ENCODE data around the gene CAMTA1. TPM values are rescaled to one million over a fixed set of nuclear protein-coding genes. Genes with fewer than 3 reads are reported as not detected.

Gene CAMTA1
- total RNA-seq, 4 donors from 2014 or later: 45.3 to 68.9 (median 62.0) TPM

DNA sequence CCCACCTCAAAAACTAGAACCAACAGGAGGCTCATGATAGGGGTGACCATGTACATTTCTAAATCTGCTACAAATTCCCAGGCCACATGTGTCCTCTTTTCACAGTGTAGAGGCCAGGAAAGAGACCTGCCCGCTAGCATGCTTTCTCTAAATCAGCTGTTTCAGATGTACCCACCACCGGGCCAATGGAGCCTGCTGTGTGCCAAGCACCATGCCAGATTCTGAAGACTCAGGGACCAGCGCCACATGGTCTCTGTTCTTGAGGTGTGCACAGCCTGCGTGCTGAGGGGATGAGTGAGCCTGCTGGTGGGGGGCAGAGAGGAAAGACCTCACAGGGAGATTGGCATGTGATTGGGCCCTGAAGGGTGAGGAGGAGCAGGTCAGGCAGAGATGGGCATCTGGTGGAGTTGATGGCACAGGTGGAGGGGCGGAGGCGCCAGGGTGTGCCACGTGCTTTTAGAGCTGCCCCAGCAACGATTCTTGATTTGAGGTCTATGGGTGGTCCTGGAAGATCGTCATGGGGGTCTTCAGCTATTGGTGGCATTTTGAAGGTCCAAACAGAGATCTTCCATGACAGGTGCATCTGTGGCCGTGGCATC is 500.7 kb downstream of the CAMTA1 start:
- DNase-seq (ENCODE audit: low spot score) (no peak), ATAC-seq (ENCODE audit: low FRiP score) (no peak)
- TF ChIP-seq, protein P1, sequence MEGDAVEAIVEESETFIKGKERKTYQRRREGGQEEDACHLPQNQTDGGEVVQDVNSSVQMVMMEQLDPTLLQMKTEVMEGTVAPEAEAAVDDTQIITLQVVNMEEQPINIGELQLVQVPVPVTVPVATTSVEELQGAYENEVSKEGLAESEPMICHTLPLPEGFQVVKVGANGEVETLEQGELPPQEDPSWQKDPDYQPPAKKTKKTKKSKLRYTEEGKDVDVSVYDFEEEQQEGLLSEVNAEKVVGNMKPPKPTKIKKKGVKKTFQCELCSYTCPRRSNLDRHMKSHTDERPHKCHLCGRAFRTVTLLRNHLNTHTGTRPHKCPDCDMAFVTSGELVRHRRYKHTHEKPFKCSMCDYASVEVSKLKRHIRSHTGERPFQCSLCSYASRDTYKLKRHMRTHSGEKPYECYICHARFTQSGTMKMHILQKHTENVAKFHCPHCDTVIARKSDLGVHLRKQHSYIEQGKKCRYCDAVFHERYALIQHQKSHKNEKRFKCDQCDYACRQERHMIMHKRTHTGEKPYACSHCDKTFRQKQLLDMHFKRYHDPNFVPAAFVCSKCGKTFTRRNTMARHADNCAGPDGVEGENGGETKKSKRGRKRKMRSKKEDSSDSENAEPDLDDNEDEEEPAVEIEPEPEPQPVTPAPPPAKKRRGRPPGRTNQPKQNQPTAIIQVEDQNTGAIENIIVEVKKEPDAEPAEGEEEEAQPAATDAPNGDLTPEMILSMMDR (IDR thresholded peaks at IDR 0.05): no peak

DNA sequence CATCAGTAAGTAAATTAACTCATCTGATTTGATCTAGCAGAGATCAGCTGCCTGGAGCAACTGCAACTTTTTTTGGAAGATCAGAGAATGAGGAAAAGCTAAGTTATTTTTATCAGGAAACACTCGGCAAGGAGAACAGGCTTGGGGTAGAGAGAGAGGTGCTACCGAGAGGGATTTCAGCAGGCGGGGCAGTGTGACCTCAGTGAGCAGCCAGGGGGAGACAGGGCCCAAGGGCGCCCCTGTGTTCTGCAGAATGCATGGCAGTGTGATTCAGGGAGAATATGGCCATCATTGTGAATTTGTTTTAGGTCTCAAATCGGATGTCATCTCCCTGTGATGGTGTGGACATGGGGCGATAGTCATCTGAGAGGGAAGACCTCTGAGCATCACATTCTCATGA is 501.8 kb downstream of the CAMTA1 start:
- TF ChIP-seq, protein P1 (IDR thresholded peaks at IDR 0.05): no peak
- DNase-seq (ENCODE audit: low spot score) (no peak), ATAC-seq (ENCODE audit: low FRiP score) (no peak)

DNA sequence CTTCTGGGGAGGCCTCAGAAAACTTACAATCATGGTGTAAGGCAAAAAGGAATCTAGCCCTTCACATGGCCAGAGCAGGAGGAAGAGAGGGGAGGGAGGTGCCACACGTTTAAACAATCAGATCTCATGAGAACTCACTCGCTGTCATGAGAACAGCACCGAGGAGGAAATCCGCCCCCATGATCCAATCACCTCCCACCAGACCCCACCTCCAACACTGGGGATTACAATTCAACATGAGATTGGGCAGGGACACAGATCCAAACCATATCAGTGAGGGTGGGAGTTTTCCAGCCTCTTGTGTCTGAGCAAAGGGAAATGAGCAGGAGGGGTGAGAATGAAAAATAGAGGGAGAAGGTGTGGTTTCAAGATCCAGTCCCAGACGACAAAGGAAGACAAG is 503.7 kb downstream of the CAMTA1 start:
- DNase-seq (ENCODE audit: low spot score) (no peak), ATAC-seq (ENCODE audit: low FRiP score) (no peak)
- TF ChIP-seq, protein P1 (IDR thresholded peaks at IDR 0.05): no peak

DNA sequence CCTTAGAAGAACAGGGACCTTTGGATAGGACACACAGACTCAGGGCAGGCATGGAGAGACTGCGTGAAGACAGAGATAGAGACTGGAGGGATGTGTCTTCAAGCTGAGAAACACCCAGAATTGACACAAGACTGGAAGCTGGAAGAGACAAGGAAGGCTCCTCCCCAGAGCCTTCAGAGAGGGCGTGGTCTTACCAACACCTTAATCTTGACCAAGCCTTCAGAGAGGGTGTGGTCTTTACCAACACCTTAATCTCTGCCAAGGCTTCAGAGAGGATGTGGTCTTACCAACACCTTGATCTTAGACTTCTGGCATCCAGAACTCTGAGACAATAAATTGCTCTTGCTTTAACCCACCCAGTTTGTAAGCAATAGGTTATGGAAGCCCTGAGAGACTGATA is 504.4 kb downstream of the CAMTA1 start:
- no peak for DNase-seq (ENCODE audit: low spot score)
- no peak for ATAC-seq (ENCODE audit: low FRiP score)
- TF ChIP-seq, protein P1 (IDR thresholded peaks at IDR 0.05): no peak

DNA sequence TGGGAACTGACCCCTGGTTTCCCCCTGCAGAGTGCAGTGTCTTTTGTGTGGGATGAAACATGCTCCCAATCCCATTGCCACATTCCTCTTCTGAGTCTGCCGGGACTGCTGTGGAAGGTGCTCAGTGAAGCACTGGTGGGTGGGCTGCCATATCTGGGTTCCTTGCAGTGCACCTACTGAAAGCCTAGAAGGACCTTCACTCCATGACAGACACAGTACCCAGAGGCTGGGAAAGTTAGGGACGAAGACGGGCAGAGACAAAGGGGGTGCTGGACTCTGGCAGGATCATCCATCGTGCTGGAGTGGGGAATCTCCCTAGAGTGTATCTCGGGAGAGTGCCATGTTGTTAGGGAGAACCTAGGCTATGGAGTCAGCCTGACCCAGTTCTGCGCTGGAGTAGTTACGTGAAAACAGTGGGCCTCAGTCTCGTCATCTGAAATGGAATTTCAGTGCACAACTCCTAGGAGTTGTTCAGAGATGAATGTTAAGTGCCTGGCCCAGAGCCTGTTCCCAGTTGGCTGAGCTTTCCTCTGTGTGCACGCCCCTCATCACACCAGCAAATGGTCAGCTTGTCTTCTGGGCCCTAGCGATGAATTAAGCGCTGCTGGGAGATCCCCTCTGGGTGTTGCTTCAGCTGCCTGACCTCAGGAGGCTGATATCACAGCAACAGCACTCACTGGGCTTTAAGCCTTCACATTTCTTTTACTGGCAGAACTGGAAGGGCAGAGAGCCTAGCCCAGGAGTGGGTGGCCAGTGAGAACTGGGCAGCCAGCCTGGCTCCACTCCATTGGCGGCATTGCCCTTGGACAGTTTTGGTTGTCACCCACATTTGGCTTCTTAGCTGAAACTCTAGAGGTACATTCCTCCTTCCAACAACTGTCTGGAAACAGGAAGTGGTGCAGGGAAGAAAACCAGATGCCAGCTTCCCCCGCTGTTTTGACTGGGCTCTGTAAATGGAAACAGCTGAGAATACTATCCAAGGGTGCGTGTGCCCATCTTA is 506.0 kb downstream of the CAMTA1 start:
- TF ChIP-seq, protein P1 (IDR thresholded peaks at IDR 0.05): no peak
- no peak for DNase-seq (ENCODE audit: low spot score)
- ATAC-seq (ENCODE audit: low FRiP score): no peak

DNA sequence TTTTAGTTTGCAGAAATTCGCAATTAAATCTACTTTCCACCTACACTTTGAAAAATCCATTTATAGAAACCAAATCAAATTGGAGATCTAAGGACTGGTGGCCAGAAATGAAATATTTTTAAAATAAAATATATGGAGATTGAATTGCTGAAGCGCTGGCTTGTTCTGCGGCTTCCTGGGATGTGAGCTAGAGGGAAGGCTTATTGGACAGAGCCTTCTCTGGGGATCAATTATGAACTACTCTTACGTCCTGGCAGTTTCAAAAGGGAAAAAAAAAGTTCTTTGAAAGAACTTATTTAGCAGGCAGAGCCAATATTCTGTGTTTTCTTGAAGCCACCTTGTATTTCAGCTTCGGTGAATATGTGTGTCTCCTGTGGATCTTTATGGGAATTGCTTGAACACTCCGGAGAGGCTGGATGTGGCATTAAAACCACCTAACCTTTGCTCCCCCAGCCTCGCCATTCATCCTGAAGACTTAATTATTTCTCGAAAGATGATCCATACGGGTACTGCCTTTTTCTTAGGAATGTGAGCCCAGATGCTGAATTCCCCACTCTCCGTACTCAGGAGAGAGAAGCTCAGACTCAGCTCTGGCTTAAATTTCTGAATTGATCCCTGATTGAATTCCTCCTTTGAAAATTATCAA is 506.9 kb downstream of the CAMTA1 start:
- TF ChIP-seq, protein P1 (IDR thresholded peaks at IDR 0.05): no peak
- DNase-seq (ENCODE audit: low spot score) (no peak), ATAC-seq (ENCODE audit: low FRiP score) (no peak)

All from omental fat pad (tissue), 4 donors.